ENCODE data around the gene BRD1.

BRD1 gene

GRCh38 chr22:49827853-49828598 is at the start of gene BRD1:
TSS of gene BRD1 (minus strand) at chr22:49827873. CDS start at chr22:49824317, 3,556 bp downstream.
- ATAC-seq (replicated peaks) (peak; percentile 76 to 86), DNase-seq (peak; percentile 40)
- peaks cover 38 to 52% of the 10 kb centered on the region in 2 donors for H3K4me1 Mint-ChIP-seq
- peaks cover 0 to 4% of the 10 kb centered on the region in 2 donors for H3K27me3 Mint-ChIP-seq
- peaks cover 0 to 1% of the 10 kb centered on the region in 2 donors for H3K9me3 Mint-ChIP-seq
- H3K27ac Mint-ChIP-seq = peak within 1 kb of the TSS; percentile 87
- peaks cover 18 to 25% of the 10 kb centered on the region in 2 donors for H3K36me3 Mint-ChIP-seq
- H3K4me3 Mint-ChIP-seq = peak within 1 kb of the TSS; percentile 89 to 90

GRCh38 chr22:49873228-49873940 is 45.7 kb upstream of the BRD1 start:
- Mint-ChIP-seq H3K27me3 (no peaks in the 10 kb centered on the region), H3K27ac (peak overlapping the region; percentile 47), H3K4me3 (no peak overlapping the region), H3K9me3 (peaks cover 5% of the 10 kb centered on the region in 2 donors), H3K36me3 (peaks cover 23 to 59% of the 10 kb centered on the region in 2 donors), H3K4me1 (peaks cover 8 to 20% of the 10 kb centered on the region in 2 donors)
- ATAC-seq (replicated peaks) (no peak), DNase-seq (no peak)

- H3K4me3 Mint-ChIP-seq = no peak overlapping the region
- H3K27me3 Mint-ChIP-seq = no peaks in the 10 kb centered on the region
- peaks cover 22 to 58% of the 10 kb centered on the region in 2 donors for H3K36me3 Mint-ChIP-seq
- no peak for ATAC-seq (replicated peaks)
- no peak overlapping the region for H3K27ac Mint-ChIP-seq
- no peak for DNase-seq
- peaks cover 5% of the 10 kb centered on the region in 2 donors for H3K9me3 Mint-ChIP-seq
- peaks cover 8 to 15% of the 10 kb centered on the region in 2 donors for H3K4me1 Mint-ChIP-seq
These were observed 44.7 kb upstream of the BRD1 start for GRCh38 chr22:49872347-49872746.

GRCh38 chr22:49871482-49871881 is 43.8 kb upstream of the BRD1 start:
- peaks cover 8 to 15% of the 10 kb centered on the region in 2 donors for H3K4me1 Mint-ChIP-seq

GRCh38 chr22:49869845-49870712 is 42.4 kb upstream of the BRD1 start:
- DNase-seq (no peak), ATAC-seq (replicated peaks) (no peak)
- Mint-ChIP-seq H3K9me3 (peaks cover 17 to 22% of the 10 kb centered on the region in 2 donors), H3K4me3 (no peak overlapping the region), H3K27me3 (no peaks in the 10 kb centered on the region), H3K36me3 (peaks cover 37 to 68% of the 10 kb centered on the region in 2 donors), H3K27ac (no peak overlapping the region), H3K4me1 (peaks cover 6 to 15% of the 10 kb centered on the region in 2 donors)

More at GRCh38 chr22:49871482-49871881, 43.8 kb upstream of the BRD1 start:
- no peak for DNase-seq
- no peak overlapping the region for H3K27ac Mint-ChIP-seq
- no peaks in the 10 kb centered on the region for H3K27me3 Mint-ChIP-seq
- peaks cover 9 to 13% of the 10 kb centered on the region in 2 donors for H3K9me3 Mint-ChIP-seq
- peaks cover 31 to 64% of the 10 kb centered on the region in 2 donors for H3K36me3 Mint-ChIP-seq
- ATAC-seq (replicated peaks) = no peak
- H3K4me3 Mint-ChIP-seq = no peak overlapping the region

GRCh38 chr22:49869086-49869830 is 41.6 kb upstream of the BRD1 start:
- peaks cover 17 to 22% of the 10 kb centered on the region in 2 donors for H3K9me3 Mint-ChIP-seq
- ATAC-seq (replicated peaks) = no peak
- no peak overlapping the region for H3K4me3 Mint-ChIP-seq
- no peak overlapping the region for H3K27ac Mint-ChIP-seq
- H3K27me3 Mint-ChIP-seq = no peaks in the 10 kb centered on the region
- peaks cover 38 to 69% of the 10 kb centered on the region in 2 donors for H3K36me3 Mint-ChIP-seq
- no peak for DNase-seq
- H3K4me1 Mint-ChIP-seq = peaks cover 6 to 16% of the 10 kb centered on the region in 2 donors

GRCh38 chr22:49867303-49868265 is 39.9 kb upstream of the BRD1 start:
- Mint-ChIP-seq H3K9me3 (peaks cover 17 to 22% of the 10 kb centered on the region in 2 donors), H3K4me1 (peaks cover 2 to 23% of the 10 kb centered on the region in 2 donors), H3K36me3 (peaks cover 35 to 65% of the 10 kb centered on the region in 2 donors), H3K27me3 (no peaks in the 10 kb centered on the region), H3K27ac (no peak overlapping the region), H3K4me3 (no peak overlapping the region)
- ATAC-seq (replicated peaks) (no peak), DNase-seq (no peak)

- Mint-ChIP-seq H3K36me3 (peaks cover 37 to 62% of the 10 kb centered on the region in 2 donors), H3K4me1 (peaks cover 4 to 31% of the 10 kb centered on the region in 2 donors)
These were observed 39.0 kb upstream of the BRD1 start for GRCh38 chr22:49866646-49867045.

GRCh38 chr22:49866134-49866533 is 38.5 kb upstream of the BRD1 start:
- Mint-ChIP-seq H3K27me3 (no peaks in the 10 kb centered on the region), H3K9me3 (peaks cover 17 to 22% of the 10 kb centered on the region in 2 donors), H3K4me1 (peaks cover 5 to 36% of the 10 kb centered on the region in 2 donors), H3K36me3 (peaks cover 38 to 62% of the 10 kb centered on the region in 2 donors), H3K27ac (no peak overlapping the region), H3K4me3 (no peak overlapping the region)
- DNase-seq (no peak), ATAC-seq (replicated peaks) (no peak)

More at GRCh38 chr22:49866646-49867045, 39.0 kb upstream of the BRD1 start:
- no peaks in the 10 kb centered on the region for H3K27me3 Mint-ChIP-seq
- H3K4me3 Mint-ChIP-seq = no peak overlapping the region
- ATAC-seq (replicated peaks) = no peak
- H3K9me3 Mint-ChIP-seq = peaks cover 17 to 22% of the 10 kb centered on the region in 2 donors
- no peak overlapping the region for H3K27ac Mint-ChIP-seq
- DNase-seq = no peak

GRCh38 chr22:49865156-49865555 is 37.5 kb upstream of the BRD1 start:
- Mint-ChIP-seq H3K27me3 (no peaks in the 10 kb centered on the region), H3K36me3 (peaks cover 38 to 57% of the 10 kb centered on the region in 2 donors), H3K4me1 (peaks cover 5 to 36% of the 10 kb centered on the region in 2 donors), H3K27ac (no peak overlapping the region), H3K4me3 (no peak overlapping the region), H3K9me3 (peaks cover 17 to 22% of the 10 kb centered on the region in 2 donors)
- no peak for ATAC-seq (replicated peaks)
- DNase-seq = no peak

- ATAC-seq (replicated peaks) = no peak
- Mint-ChIP-seq H3K27me3 (no peaks in the 10 kb centered on the region), H3K36me3 (peaks cover 31 to 48% of the 10 kb centered on the region in 2 donors), H3K9me3 (peaks cover 12 to 17% of the 10 kb centered on the region in 2 donors), H3K4me1 (peaks cover 7 to 40% of the 10 kb centered on the region in 2 donors), H3K27ac (no peak overlapping the region), H3K4me3 (no peak overlapping the region)
- no peak for DNase-seq
These were observed 36.3 kb upstream of the BRD1 start for GRCh38 chr22:49863931-49864330.

- H3K27me3 Mint-ChIP-seq = no peaks in the 10 kb centered on the region
- peaks cover 12 to 17% of the 10 kb centered on the region in 2 donors for H3K9me3 Mint-ChIP-seq
- peaks cover 27 to 36% of the 10 kb centered on the region in 2 donors for H3K36me3 Mint-ChIP-seq
- H3K4me1 Mint-ChIP-seq = peaks cover 17 to 50% of the 10 kb centered on the region in 2 donors
- peak overlapping the region; percentile 42 for H3K27ac Mint-ChIP-seq
- H3K4me3 Mint-ChIP-seq = no peak overlapping the region
- peak; percentile 80 to 84 for ATAC-seq (replicated peaks)
- DNase-seq = no peak
These were observed 34.8 kb upstream of the BRD1 start for GRCh38 chr22:49862496-49862776.

Data from stimulated activated naive B cell treated with anti-CD40 and anti-IgM and Interleukin-4, amounts not matched to agents 10 μg/mL and 1 μg/mL and 100 μg/mL, for 72 hours (primary cell).